ENCODE measurements around the gene SFSWAP.
"Not testable (repeated sequence)": the region's sequence is repeated elsewhere in the genome, so short reads cannot be mapped to it uniquely, and the experiment has no call there.

SFSWAP gene

GRCh38 chr12:131679816-131680215 is 31.1 kb upstream of the SFSWAP start:
- not testable (repeated sequence) for DNase-seq (ENCODE audit: low spot score)

GRCh38 chr12:131680392-131681256 is 30.3 kb upstream of the SFSWAP start:
- DNase-seq (ENCODE audit: low spot score) = not testable (repeated sequence)

- no peak for DNase-seq (ENCODE audit: low spot score)
Observed at GRCh38 chr12:131681257-131681620, 29.7 kb upstream of the SFSWAP start.

GRCh38 chr12:131681746-131682509 is 29.0 kb upstream of the SFSWAP start:
- not testable (repeated sequence) for DNase-seq (ENCODE audit: low spot score)

- DNase-seq (ENCODE audit: low spot score) = no peak
Observed at GRCh38 chr12:131682510-131682895, 28.4 kb upstream of the SFSWAP start.

- DNase-seq (ENCODE audit: low spot score) = no peak
Observed at GRCh38 chr12:131683266-131684014, 27.4 kb upstream of the SFSWAP start.

- no peak for DNase-seq (ENCODE audit: low spot score)
Observed at GRCh38 chr12:131684015-131684725, 26.7 kb upstream of the SFSWAP start.

GRCh38 chr12:131687346-131688125 is 23.4 kb upstream of the SFSWAP start:
- DNase-seq (ENCODE audit: low spot score) = no peak

- DNase-seq (ENCODE audit: low spot score) = no peak
Observed at GRCh38 chr12:131688131-131688844, 22.6 kb upstream of the SFSWAP start.

GRCh38 chr12:131688845-131689154 is 22.1 kb upstream of the SFSWAP start:
- DNase-seq (ENCODE audit: low spot score) = no peak

GRCh38 chr12:131690320-131690719 is 20.6 kb upstream of the SFSWAP start:
- no peak for DNase-seq (ENCODE audit: low spot score)

- DNase-seq (ENCODE audit: low spot score) = no peak
Observed at GRCh38 chr12:131692431-131692830, 18.5 kb upstream of the SFSWAP start.

- no peak for DNase-seq (ENCODE audit: low spot score)
Observed at GRCh38 chr12:131693149-131693548, 17.7 kb upstream of the SFSWAP start.

- peak; percentile 50 for DNase-seq (ENCODE audit: low spot score)
Observed at GRCh38 chr12:131694116-131694838, 16.6 kb upstream of the SFSWAP start.

GRCh38 chr12:131695968-131696367 is 14.9 kb upstream of the SFSWAP start:
- no peak for DNase-seq (ENCODE audit: low spot score)

- DNase-seq (ENCODE audit: low spot score) = no peak
Observed at GRCh38 chr12:131698286-131698685, 12.6 kb upstream of the SFSWAP start.

GRCh38 chr12:131699434-131699833 is 11.5 kb upstream of the SFSWAP start:
- DNase-seq (ENCODE audit: low spot score) = no peak

- no peak for DNase-seq (ENCODE audit: low spot score)
Observed at GRCh38 chr12:131700271-131700670, 10.6 kb upstream of the SFSWAP start.

GRCh38 chr12:131701705-131702572 is 9.0 kb upstream of the SFSWAP start:
- DNase-seq (ENCODE audit: low spot score) = no peak
